Kidney capillary endothelial cell (primary cell): ENCODE measurements around the gene TM9SF1.

ENCODE experiments used
- DNase-seq: peaks from one replicate; pipeline ENCODE4 v3.0.0-alpha.2; 2018; ENCODE audit warnings: low spot score

TM9SF1 gene

DNA sequence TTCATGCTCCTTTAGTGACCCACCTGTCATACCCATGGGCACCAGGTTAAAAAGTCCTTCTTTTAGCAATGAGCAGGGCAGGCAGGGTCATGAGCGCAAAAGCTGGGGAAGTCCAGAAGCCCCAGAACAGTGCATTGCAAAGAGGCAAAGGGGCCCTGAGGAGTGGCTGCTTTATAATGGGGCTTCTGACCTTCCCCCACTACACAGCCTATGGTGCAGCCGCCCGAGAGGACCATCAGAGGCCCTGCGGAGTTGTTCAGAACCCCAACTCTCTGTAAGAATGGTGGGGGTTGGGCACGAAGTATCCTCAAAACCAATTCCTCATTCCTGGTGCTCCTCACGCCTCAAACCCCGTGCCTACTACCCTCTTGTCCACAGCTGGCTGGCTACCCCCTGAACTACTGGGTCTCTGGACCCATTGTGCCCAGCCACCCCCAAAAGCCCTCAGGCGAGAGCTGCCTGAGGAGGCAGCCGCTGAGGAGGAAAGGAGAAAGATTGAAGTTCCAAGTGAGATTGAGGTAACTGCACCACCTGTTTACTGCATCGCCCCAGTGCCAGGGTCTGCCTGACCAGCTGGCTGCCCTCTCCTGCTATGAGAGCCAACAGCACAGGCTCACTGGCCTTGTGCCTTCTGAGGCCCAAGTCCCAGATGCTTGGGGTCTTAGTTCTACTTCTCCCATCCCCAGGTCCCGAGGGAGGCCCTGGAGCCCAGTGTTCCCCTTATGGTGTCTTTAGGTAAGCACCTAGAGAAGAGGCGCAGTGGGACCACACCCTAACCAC, 16.7 kb downstream of the TM9SF1 start:
- DNase-seq = no peak

DNA sequence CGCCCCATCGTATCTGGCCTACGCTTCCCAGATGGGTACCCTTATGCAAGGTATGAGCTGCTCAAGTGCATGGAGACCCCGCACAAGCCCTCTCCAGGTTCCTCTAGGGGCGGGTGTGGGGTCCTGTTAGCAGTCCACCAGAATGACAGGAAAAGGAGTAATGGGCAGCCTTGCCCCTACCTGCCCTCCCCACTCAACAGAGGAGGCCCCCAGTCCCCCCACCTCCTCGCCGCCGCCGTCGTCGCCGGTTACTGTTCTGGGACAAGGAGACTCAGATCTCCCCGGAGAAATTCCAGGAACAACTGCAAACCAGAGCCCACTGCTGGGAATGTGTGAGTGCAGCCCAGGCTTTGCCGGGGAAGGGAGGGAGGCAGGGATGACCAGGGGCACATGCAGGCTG, 17.4 kb downstream of the TM9SF1 start:
- DNase-seq = no peak

GRCh38 chr14:24177041-24177825, 18.0 kb downstream of the TM9SF1 start:
- no peak for DNase-seq

- DNase-seq = no peak
These were observed 18.6 kb downstream of the TM9SF1 start for GRCh38 chr14:24176599-24176998.

DNA sequence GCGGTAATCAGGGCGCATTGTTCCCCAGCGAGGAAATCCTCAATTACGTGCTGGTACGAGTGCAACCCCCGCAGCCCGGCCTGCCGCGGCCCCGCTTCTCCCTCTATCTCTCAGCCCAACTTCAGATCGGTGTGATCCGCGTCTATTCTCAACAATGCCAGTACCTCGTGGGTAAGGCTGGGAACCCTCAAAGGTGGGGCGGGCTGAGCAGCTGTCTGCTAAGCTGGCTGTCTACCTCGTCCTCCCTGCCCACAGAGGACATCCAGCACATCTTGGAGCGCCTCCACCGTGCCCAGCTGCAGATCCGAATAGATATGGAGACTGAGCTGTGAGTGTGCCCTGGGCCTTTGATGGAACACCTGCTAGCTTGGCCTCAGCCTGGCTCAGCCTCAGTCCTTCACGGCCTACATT, 22.4 kb downstream of the TM9SF1 start:
- DNase-seq = no peak

GRCh38 chr14:24172261-24172860, 22.9 kb downstream of the TM9SF1 start:
- DNase-seq = no peak

DNA sequence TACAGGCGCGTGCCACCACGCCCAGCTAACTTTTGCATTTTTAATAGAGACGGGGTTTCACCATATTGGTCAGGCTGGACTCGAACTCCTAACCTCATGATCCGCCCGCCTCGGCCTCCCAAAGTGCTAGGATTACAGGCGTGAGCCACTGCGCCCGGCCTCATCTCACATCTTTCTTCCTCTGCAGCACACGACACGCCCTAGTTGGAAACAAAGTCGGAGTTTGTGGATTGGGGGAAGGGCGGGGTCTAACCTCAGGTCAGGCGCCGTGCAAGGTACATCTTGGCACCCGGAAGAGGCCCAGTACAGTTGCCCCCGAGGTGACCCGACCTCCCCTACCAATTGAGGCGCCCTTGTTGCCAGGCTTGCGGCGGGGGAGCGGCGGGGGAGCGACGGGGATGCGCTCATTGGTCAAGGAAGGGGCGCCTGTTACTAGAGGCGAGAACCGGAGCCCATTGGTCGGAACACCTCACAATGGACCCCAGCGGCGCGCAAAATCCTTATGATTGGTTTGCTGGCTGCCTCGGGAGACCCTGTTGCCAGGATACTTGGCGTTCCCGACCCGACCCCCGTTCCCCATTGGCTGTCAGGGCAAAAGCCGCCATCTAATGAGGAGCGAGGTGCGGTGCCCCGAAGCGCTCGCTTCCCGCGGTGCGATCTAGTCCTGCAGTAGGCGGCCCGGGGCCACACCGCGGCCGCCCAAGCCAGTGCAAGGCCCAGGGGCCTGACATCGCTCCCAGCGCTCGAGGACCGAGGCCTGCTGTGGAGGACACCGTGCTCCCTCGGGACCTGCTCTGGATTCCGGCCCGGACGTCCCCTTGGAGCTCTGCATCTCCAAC, 23.6 kb downstream of the TM9SF1 start, which contains the start of gene REC8:
TSS of gene REC8 (plus strand) at position 659 of the 839 bp plus-strand sequence. CDS start 473 bp downstream, outside the sequence.
- peak; percentile 82 for DNase-seq

GRCh38 chr14:24167469-24168114, 27.6 kb downstream of the TM9SF1 start:
- no peak for DNase-seq

GRCh38 chr14:24165785-24166184, 29.5 kb downstream of the TM9SF1 start:
- no peak for DNase-seq

GRCh38 chr14:24164518-24164991, 30.7 kb downstream of the TM9SF1 start:
- no peak for DNase-seq

DNA sequence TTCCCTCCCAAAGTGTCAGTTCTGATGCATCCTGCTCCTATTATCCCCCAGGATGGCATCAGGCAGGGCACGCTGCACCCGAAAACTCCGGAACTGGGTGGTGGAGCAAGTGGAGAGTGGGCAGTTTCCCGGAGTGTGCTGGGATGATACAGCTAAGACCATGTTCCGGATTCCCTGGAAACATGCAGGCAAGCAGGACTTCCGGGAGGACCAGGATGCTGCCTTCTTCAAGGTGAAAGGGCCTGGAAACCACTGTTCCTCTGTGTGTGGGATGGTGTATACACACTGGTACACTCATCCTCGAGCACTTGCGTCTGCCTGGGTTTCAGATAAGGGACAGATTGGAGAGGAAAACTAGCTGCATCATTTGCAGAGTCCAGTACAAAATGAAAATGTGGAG, 33.1 kb downstream of the TM9SF1 start:
- DNase-seq = no peak

- peak; percentile 94 for DNase-seq
These were observed 34.1 kb downstream of the TM9SF1 start, which contains the start of gene IRF9 for GRCh38 chr14:24160850-24161804. Gene IRF9 (plus strand): TSS chr14:24161265. CDS start chr14:24162145, 880 bp downstream.

DNA sequence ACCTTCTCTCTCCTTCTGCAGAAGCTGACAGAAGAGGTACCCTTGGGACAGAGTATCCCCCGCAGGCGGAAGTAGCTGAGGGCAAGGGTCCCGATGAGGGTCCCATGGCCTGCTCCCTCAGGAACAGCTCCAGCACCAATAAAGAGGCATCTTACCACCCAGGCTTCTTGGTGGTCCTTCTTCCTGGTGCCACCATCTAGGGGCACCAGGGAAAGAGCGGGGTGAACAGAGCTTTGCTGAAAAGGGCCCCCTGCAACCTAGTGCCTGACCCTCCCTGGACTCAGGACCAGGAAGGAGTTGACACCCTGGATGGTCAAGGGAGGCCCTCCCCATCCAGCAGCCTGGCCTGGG, 34.8 kb downstream of the TM9SF1 start:
- no peak for DNase-seq

GRCh38 chr14:24159777-24160498, 35.3 kb downstream of the TM9SF1 start:
- DNase-seq = no peak

GRCh38 chr14:24157331-24157730, 37.9 kb downstream of the TM9SF1 start:
- DNase-seq = no peak

DNA sequence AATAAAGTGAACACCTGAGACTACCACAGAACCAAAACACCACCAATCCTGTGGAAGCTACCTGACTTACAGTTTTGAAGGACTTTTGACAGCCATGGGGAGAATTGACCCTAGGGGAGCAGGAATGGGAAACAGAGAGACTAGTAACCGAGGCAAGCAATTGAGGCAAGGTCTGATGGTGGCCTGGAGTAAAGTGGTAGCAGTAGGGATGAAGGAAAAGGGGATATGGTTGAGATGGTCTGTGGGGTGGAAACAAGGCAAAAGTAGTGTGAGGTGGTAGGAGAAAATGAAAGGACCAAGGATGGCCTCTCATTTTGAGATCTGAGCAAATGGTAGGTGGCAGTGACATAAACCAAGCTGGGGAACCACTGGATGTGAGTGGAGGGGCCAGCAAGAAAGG, 38.4 kb downstream of the TM9SF1 start:
- no peak for DNase-seq

DNA sequence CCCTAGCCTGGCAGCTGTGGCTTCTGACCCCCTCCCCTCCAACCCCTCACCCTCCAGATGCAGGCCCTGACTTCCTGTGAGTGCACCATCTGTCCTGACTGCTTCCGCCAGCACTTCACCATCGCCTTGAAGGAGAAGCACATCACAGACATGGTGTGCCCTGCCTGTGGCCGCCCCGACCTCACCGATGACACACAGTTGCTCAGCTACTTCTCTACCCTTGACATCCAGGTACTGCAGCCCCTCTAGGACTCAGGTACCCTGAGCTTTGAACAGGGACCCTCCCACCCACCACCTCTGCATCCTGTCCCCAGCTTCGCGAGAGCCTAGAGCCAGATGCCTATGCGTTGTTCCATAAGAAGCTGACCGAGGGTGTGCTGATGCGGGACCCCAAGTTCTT, 40.1 kb downstream of the TM9SF1 start:
- no peak for DNase-seq

GRCh38 chr14:24151404-24152080, 43.7 kb downstream of the TM9SF1 start:
- DNase-seq = no peak

- DNase-seq = no peak
These were observed 44.2 kb downstream of the TM9SF1 start for GRCh38 chr14:24150993-24151392.
